ENCODE results near the gene C16orf54.
"Not testable (repeated sequence)": the region's sequence is repeated elsewhere in the genome, so short reads cannot be mapped to it uniquely, and the experiment has no call there.

GRCh38 chr16:29695675-29696074 is 50.1 kb downstream of the C16orf54 start:
- TF ChIP-seq POLR2AphosphoS5, POLR2A (IDR thresholded peaks at IDR 0.05; ENCODE audit: low read depth, low read length): not testable (repeated sequence)

Data from GM12892 (cell line).